T-helper 9 cell (primary cell): ENCODE results near the gene ACVR2A.
A peak's percentile ranks its signal among the peaks of the same experiment; 100 is the strongest.

Source experiments
- DNase-seq: peaks from one replicate; pipeline ENCODE4 v3.0.0-alpha.2; 2020
- total RNA-seq, 2 donors: gene quantifications; one replicate each; lab custom pipeline; 2026; lab: John Stamatoyannopoulos, UW

Gene ACVR2A
- total RNA-seq: 22.4 to 28.1 reads per million in 2 donors

DNA sequence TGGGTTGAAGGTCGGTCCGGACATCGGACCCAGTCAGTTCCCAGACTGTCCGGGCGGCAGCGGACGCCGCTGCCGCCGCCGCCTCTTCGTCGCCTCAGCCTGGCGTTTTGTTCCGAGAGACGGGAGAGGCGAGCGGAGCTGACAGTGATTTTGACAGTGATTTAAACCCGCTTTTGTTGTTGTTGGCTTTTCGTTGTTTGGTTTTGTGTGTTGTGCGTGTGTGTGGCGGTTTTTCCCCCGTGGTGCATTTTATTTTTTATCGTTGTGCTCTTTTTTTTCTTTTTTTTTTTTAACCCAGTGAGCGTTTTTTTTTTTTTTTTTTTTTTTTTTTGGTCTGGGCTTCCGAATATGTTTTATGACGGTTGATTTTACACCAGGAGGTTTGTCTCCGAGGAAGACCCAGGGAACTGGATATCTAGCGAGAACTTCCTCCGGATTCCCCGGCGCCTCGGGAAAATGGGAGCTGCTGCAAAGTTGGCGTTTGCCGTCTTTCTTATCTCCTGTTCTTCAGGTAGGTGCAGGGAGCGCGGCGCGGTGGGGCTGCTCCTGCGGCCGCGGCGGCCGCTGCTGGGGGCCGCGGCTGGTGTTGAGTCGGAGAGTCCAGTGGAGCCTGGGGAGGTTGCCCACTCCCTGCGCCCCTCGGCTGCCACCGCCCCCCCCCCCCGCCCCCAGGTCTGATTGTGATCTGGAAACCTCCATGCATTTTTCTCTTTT lies at the start of gene ACVR2A:
ACVR2A (plus strand) TSS at position 333 of the 714 bp plus-strand sequence; CDS start at position 457, 124 bp downstream.
- peak; percentile 29 for DNase-seq

DNA sequence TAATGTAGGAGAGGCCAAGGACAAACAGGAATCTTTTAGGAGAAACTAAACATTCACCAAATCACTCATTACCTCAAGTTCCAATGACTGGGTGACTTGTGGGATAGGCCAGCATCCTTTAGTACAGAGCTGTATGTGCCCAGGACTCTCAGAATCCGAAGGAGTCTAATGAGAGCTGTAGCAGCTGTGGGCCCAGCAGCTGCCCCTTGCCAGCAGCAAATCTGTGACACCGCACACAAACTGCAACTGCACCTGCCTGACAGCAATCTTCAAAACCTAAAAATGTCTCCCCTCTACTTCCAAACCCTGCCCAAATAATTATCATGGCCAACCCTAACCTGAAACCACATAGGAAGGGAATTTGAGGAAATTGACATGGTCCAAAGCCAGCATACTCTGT lies 44.5 kb upstream of the ACVR2A start:
- DNase-seq: no peak

DNA sequence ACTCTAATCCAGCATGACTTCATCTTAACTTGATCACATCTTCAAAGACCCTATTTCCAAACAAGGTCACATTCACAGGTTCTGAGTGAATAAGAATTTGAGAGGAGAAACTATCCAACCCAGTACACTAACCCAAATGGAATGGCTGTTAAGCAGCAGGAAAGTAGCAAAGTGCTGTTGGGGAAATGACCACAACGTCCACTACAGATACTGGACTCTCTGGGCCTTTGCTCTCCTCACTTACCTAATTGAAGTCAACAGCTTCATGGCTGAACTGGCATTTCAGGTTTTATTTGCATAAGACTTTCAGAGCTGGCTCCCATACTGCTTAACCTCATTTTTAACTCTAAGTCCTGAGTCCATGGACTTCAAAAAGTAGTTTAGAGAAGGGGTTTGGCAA lies 38.0 kb upstream of the ACVR2A start:
- no peak for DNase-seq

DNA sequence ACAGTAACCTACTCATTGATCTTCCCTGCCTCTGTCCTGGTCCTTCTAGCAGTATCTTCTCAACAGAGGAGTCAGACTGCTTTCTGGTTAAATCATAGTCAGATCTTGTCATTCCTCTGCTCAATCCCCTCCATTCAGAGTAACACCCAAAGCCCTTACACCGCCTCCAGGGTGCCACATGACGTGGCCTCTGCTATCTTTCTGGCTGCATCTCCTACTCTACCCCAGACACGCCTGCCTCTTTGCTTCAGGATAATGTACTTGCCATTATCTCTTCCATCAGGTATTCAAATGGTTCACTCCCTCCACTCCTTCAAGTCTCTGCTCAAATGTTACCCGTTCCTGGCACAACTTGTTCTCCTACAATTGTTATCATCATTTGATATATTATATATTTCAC lies 36.3 kb upstream of the ACVR2A start:
- no peak for DNase-seq

DNA sequence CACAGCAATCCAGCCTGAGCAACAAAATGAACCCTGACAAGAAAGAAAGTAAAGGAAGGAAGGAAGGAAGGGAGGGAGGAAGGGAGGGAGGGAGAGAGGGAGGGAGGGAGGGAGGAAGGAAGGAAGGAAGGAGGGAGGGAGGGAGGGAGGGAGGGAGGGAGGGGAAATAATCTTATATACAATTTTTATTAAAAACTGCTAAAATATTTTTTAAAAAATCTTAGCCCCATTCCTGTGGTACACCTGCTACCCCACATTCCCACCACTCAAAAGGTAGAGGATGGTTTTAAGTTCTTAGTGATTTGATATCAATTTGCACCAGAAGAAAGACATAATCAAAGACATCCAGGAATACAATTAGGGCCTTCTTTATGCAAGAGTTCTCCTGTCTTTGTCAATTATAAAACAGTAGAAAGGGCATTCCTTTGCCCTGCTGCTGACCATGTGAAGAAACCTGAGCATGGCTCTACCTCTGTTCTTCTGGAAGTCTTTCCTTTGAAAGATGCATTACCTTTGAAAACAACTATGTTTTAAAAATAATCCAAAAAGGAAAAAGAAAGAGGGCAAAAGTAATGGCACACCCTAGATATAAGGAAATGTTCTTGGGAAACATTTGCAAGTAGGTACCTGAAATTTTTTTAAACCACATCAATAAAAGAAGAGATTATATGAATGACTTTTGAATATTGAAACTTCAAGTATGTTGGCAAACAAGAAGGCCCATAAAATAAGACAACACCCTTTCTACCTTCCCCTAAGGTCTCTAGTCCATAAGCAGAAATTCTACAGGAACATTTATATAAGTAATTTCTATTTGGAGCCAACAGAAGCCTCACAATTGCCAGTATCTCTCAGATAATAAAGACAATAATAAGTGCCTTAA lies 33.7 kb upstream of the ACVR2A start:
- no peak for DNase-seq

DNA sequence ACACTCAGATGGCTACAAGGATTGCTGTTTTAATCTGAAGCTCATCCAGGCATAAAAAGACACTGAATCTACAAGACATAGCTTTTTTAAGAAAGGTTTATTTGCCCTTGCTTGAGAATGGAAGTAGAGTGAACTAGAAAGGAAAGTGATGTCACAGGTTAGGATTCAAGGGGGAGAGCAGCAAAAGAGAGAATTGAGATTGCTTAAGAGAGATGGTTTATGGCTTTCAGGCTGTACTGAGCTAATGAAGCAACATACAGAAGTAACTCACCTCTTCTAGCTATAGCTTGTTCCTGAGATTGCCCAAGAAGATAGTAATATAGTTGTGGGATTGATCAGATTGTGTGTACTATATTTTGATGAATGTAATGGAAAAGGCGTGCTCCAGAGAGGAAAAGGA lies 26.1 kb upstream of the ACVR2A start:
- DNase-seq: no peak

DNA sequence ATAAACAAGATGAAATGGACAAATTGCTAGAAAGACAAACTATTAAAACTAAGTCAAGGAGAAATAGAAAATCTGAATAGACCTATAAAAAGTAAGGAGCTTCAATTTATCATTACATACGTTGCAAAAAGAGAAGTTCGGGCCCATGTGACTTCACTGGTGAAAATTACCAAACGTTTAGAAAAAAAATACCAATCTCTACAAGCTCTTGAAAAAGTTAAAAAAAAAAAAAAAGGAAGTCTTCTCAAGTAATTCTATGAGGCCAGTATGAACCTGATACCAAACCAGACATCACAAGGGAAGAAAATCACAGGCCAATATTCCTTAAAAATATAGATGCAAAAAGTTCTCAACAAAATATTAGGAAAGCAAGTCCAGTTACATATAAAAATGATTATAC lies 20.2 kb upstream of the ACVR2A start:
- DNase-seq: no peak

DNA sequence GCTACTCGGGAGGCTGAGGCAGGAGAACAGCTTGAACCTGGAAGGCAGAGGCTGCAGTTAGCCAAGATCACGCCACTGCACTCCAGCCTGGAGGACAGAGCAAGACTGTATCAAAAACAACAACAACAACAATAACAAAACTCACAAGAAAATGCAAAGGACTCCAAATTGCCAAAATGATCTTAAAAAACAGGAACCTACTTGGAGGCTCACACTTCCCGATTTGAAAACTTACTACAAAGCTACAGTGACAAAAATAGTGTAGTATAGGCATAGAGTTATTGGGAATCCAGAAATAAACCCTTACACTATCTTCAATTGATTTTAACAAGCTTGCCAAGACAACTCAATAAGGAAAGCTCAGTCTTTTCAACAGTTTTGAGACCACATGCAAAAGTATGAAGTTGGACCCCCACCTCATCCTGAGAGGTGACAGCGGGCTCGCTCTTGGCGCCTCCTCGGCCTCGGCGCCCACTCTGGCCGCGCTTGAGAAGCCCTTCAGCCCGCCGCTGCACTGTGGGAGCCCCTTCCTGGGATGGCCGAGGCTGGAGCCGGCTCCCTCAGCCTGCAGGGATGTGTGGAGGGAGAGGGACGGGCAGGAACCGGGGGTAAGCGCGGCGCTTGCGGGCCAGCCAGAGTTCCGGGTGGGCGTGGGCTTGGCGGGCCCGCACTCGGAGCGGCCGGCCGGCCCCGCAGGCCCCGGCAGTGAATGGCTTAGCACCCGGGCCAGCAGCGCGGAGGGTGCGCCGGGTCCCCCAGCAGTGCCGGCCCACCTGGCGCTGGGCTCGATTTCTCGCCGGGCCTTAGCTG lies 18.3 kb upstream of the ACVR2A start:
- DNase-seq: no peak

DNA sequence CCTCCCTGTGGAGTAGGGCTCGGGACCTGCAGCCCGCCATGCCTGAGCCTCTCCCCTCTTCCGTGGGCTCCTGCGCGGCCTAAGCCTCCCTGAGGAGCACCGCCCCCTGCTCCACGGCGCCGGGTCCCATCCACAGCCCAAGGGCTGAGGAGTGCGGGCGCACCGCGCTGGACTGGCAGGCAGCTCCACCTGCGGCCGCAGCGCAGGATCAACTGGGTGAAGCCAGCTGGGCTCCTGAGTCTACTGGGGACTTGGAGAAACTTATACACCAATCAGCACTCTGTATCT lies 17.8 kb upstream of the ACVR2A start:
- no peak for DNase-seq

DNA sequence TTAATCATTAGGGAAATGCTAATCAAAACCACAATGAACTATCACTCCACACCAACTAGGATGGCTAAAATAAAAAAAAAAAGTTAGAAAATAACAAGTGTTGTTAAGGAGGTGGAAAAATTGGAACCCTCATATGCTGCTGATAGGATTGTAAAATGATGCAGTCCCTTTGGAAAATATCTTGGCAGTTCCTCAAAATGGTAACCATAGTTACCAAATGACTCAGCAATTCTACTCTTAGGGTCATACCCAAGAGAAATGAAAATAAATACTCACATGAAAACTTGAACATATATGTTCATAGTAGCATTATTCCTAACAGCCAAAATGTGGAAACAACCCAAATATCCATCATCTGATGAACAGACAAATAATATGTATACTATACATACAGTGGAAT lies 15.7 kb upstream of the ACVR2A start:
- DNase-seq: no peak

DNA sequence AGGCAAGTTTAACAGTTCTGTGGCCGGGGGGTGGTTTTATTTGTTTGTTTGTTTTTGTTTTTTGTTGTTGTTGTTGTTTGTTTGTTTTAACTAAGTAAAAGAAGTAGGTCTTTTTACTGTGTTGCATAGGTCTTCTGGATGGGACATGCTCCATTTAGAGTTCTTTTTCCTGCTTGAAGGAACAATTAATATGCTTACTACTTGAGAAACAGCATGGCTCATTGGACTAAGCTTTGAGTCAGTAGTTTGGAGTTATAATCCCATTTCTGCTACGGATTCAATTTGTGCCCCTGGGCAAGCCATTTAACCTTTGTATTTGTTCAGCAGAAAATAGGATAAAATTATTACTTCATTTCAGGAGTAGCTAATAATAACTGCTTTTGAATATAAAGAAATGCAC lies 8.7 kb upstream of the ACVR2A start:
- DNase-seq: no peak

DNA sequence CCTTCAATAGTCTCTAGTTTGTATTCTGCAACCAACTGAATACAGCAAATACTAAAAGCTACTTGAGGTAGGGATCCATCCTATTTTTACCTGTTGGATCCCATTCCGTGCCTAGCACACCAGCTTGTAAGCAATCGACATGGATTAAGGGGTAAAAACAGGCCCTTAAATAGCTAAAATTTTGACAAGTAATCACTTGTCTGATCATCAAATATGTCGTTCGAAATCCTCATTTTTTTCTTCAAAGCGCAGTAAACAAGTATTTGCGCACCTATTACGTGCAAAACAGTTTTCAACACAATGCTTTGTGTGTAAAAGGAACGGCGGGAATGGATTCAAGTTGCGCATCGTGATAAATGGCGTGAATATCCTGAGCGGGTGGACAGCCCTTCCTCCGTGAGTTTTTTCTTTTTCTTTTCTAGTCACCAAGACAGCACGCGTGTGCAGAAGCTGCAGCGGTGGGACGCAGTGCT lies 1.4 kb upstream of the ACVR2A start:
- no peak for DNase-seq

DNA sequence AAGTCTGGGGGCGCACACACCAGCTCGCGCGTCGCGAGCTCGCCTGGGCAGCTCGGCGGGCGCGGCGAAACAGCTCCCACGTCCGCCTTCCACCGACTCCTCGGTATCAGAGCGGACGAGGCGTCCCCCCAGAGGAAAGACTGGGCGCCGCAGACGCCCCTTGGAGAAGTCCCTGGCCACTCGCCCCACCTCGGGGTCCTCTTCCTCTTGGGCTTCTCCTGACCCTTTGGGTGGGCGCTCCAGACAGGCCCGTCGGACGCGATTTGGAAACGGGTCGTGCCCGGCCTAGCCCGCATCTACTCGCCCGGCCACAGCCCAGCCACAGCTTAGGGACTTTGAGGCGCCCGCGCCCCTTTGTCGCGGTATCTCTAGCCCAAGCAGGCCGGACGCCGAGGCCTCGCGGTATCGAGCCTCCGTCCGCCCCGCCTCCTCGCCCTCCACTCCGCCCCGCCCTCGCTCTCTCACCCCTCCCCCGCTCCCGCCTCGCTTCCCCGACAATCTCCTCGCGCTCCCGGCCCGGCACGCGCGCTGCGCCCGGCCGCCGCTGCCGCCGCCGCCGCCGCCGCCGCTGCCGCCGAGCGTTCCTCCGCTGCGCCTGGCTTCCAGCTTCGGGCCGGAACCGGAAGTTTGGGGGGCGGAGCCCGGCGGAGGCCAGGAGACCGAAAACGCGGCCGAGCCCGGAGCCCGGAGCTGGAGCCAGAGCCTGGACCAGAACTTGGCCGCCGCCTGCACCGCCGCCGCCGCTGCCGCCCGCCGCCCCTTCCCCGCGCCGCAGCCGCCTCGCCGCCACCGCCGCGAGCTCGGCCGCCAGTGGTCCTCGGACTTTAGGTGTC lies 749 bp upstream of the ACVR2A start:
- peak; percentile 84 for DNase-seq

DNA sequence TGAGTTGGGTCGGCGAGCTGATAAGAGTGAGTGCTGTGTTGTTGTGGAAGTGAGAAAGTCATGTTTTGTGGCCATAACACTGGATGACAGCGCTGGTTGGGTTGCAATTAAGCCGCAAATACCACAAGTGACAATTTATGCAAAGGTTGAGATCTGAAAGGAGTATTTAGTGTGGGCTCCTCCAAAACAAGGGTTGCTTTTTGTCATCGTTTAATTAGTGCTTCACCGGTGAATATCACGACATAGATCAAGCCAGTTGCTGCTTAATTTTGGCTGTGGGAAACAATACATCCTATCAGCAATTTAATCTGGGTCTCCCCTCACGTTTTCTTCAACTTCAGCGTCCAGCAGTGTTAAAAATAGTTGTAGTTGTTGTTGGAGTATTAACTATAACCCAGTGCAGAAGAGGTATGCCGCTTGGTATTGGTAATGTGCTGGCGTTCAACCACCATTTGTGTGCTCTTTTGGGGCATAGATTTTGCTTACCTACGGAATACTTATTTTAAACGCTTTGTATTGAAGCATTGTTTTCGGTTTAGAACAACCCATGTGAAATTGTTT lies 662 bp downstream of the ACVR2A start:
- DNase-seq: no peak

DNA sequence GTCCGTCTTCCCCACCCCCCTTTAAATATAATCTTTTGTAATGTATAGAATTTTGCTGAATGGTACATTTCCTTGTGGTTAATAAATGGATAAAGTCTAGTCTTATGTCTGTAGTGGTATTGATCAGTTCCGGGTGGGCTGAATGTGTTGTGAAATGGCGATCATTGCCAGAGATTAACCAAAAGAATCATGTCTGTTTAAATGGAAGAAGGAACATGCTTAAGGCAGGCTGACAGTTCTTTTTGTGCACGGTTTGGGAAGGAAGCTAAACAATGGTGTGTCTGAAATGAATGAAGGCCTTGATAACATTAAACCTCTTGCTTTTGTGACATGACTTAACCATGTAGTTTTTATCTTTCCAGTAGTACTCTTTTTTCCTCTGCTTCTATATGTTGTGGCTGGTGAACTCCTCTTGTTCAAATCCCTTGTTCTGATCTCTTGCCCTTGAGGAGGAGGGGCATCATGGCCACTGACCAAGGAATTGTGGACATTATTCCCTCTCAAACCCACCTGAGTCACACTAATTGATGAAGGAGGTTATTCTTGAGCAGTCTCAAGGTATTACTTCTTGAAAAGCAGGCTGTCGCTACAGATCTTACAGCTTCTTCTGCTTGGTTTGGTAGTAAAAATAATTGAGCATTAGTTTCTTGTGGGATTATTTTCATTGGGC lies 1.7 kb downstream of the ACVR2A start:
- no peak for DNase-seq

DNA sequence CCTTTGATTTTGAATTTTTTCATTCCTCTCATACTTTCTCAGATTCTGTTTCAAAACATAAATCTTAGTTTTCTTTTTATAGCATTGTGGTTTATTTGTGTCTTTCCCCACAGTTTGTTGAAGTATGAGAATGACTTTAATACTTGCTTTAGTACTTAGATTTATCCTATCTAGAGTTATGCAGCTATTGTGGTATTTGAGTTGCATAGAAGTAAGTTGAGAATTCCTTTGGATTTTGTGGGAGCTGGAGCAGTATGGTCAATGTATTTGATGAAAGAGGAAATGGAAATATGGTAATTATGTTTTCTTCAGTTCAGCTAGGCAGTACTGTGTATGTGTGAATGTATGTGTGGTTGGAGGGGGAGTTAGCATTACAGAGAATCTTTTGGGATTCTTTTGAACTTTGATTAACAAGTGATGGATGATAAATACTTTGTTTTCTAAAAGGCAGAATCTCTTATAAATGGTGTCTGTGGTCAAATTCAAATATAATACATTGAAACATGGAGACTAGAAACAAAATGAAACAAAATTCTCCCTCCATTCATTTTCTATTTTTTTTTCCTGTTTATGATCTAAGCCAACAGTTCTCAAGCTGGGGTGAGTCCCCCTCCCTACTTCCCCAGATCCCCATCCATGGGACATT lies 3.0 kb downstream of the ACVR2A start:
- DNase-seq: no peak

DNA sequence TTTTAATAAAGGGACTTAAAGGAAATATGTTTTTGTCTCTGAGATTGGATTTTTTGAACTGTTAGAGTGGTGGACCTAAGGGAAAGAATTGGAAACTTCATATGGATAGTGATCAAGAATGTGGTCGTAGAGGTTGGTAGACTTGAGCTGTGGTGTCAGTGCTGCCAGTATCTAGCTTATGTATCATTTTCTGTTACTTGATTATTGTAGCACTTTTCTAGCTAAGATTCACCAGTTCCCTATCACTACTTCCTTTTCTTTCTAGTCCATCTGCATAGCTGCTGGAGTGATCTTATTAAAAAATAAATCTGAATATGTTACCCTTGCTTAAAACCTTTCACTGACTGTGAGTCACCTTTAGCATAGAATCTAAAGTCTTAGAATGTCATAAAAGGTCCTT lies 6.0 kb downstream of the ACVR2A start:
- DNase-seq: no peak

DNA sequence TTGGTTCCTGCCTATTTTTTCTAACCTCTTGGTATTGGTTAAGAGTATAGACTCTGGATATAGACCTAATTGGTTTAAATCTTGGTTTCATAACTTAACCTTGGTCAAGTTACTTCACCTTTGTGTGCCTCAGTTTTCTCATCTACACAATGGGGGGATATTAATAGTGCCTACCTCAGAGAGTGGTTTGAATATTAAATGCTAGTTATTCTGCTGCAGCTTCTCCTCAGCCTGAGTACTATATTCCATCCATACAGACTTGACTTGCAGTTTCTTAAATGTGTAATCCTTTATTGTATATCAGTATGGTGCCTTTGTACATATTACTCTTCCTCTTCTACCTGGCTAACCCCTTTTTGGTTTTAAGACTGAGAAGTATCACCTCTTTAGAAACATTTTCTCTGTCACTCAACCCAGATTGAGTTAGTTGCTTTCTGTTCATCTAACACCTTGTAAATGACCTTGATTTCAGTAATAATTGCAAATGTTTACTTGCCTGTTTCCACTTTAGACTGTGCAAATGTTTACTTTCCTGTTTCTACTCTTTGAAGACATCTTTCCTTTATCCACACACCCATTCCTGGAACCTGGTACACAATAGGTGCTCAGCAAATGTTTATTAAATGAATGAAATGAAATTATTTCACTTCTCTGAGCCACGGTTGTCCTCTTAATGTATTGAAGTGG lies 6.6 kb downstream of the ACVR2A start:
- no peak for DNase-seq

DNA sequence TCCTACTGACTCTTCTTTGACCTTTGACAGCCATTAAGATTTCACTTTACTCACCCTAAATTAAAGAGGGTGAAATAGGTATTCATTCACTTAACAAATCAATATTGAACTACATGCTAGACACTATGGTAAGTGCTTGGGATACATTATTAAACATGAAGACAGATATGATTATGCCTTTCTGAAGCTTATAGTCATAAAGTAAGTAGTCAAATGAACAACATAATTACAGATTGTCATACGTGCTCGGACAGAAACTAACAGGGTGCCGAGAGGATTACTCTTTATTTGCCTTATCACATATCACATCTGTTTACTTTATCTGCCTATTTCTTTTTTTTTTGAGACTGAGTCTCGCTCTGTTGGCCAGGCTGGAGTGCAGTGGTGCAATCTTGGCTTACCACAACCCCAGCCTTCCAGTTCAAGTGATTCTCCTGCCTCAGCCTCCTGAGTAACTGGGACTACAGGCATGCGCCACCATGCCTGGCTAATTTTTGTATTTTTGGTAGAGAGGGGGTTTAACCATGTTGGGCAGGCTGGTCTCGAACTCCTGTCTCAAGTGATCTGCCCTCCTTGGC lies 9.8 kb downstream of the ACVR2A start:
- DNase-seq: no peak

DNA sequence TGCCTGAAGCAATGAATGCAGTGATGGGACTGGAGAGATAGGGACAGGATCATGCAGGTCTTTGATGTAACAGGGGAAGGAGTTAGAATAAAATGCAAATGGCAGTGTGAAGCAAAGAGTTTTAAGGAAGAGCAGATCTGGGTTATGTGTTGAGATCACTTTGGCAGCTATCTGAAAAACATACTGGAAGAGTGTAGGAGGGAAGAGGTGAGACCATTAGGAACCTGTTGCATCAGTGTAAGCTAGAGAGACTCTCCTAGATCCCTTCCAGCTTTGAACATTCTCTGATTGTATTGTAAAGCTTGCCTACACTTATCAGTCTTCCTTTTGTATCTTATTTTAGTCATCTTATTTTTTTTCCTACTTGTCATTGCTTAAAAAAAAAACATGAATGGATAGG lies 10.5 kb downstream of the ACVR2A start:
- no peak for DNase-seq
